GM19035 (cell line): ENCODE measurements around the gene TESK1.
"Not testable (repeated sequence)": the region's sequence is repeated elsewhere in the genome, so short reads cannot be mapped to it uniquely, and the experiment has no call there.

ENCODE experiments used
- ATAC-seq: cut with Tn5 transposase; IDR thresholded peaks from one replicate; pipeline ENCODE4 v1.9.1; 2021; ENCODE audit not compliant: unreplicated experiment

TESK1 gene

DNA sequence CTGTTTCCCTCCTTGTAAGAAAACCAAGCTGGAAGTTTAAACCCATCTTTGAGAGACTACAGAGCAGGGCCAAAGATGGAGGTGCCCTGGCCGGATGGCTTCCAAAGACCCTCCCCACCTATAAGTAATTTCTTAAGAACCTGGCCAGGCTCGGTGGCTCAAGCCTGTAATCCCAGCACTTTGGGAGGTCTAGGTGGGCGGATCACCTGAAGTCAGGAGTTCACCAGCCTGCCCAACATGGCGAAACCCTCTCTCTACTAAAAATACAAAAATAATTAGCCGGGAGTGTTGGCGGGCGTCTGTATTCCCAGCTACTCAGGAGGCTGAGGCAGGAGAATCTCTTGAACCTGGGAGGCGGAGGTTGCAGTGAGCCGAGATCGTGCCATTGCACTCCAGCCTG, 40.7 kb downstream of the TESK1 start:
- ATAC-seq, result not testable (repeated sequence)

DNA sequence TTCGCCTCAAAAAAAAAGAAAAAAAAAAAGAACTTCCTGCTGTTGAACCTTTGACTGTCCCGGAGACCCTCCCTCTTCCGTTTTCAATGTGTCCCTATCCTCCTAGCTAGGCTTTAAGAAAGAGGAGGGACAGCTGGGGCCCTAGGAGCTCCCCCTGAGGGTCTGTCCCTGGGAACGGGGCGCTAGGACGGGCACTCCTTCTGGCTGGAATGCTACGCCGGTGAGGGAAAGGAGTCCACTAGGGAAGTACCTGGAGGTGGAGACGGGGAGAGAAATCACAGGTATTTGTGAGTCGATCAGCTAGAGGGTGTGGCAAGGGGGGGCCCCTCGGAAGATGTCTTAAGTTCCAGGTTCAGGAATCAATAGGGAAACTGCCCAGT, 41.1 kb downstream of the TESK1 start:
- ATAC-seq, result no peak

GRCh38 chr9:35646533-35647265, 41.6 kb downstream of the TESK1 start:
- peak; percentile 84 for ATAC-seq

- no peak for ATAC-seq
Observed at GRCh38 chr9:35649431-35650340, 44.6 kb downstream of the TESK1 start.

- no peak for ATAC-seq
Observed at GRCh38 chr9:35650341-35651158, 45.5 kb downstream of the TESK1 start, which contains the start of gene SIT1. Gene SIT1 (minus strand): TSS chr9:35650931. CDS start chr9:35650853, 78 bp downstream.

DNA sequence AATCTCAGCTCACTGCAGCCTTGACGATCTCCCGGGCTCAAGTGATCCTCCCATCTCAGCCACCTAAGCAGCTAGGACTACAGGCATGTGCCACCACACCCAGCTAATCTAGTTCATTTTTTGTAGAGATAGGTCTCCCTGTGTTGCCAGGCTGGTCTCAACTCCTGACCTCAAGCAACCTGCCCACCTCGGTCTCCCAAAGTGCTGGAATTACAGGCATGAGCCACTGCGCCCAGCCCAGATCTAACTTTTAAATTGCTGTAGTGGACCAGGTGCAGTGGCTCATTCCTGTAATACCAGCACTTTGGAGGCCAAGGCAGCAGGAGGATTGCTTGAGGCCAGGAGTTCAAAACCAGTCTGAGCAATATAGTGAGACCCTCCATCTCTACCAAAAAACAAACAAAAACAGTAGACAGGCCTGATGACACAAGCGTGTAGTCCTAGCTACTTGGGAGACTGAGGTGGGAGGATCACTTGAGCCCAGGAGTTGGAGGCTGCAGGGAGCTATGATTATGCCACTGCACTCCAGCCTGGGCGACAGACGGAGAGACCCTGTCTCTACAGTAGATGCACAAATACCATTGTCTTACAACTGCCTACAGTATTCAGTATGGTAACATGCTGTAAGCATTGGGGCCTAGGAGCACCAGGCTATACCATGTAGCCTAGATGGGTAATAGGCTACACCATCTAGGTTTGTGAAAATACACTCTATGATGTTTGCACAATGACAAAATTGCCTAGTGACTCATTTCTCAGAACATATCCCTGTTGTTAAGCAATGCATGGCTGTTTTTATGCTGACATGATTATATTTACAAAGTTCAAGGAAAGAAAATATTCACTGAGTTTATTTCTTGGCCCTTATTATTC, 47.1 kb downstream of the TESK1 start:
- no peak for ATAC-seq

DNA sequence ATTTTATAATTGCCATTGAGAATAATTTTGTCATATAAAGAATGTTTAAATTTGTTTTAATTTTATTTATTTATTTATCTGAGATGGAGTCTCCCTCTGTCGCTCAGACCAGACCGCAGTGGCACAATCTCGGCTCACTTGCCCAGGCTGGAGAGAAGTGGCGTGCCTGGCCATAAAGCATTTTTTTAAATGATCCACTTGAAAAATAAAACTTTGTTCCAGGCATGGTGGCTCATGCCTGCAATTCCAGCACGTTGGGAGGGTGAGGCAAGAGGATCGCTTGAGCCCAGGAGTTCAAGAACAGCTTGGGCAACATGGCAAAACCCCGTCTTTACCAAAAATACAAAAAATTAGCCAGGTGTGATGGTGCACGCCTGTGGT, 47.8 kb downstream of the TESK1 start:
- no peak for ATAC-seq

GRCh38 chr9:35653611-35654010, 48.5 kb downstream of the TESK1 start:
- ATAC-seq, result no peak

DNA sequence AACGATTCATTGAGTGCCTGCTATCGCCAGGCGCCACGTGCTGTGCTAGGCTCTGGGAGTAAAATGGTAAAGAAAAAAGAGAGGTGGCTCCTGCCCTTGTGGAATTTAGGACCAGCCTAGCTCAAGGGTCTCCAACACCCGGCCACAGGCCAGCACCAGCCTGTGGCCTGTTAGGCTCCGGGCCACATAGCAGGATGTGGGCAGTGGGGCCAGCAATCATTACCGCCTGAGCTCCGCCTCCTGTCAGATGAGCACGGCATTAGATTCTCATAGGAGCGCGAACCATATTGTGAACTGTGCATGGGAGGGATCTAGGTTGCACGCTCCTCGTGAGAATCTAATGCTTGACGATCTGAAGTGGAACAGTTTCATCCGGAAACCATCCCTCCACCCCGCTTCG, 51.3 kb downstream of the TESK1 start:
- ATAC-seq, result no peak

- no peak for ATAC-seq
Observed at GRCh38 chr9:35656831-35657545, 51.9 kb downstream of the TESK1 start.

DNA sequence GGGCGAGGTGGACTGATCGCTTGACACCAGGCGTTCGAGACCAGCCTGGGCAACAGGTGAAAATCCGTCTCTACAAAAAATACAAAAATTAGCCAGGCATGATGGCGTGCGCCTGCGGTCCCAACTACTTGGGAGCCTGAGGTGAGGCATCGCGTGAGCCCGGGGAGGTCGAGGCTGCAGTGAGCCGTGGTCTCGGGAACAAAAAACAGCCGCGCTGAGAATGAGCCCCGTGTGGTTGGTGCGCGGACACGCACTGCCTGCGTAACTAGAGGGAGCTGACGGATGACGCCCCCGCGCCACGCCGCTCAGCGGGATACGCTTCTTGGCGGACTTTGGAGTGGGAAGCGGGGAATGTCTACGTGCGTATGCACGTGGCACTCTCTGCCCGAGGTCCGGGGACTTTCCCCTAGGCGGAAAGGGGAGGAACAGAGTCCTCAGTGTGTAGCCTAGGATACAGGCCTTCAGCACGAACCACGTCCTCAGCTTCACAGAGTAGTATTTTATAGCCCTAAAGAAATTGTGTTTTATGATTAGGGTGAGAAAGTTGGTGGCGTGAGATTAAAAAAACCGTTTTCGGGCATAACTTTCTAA, 52.6 kb downstream of the TESK1 start, which contains the start of gene RMRP:
TSS of gene RMRP (minus strand) at position 474 of the 591 bp plus-strand sequence.
- ATAC-seq, result peak; percentile 91

GRCh38 chr9:35658137-35658967, 53.3 kb downstream of the TESK1 start, which contains the start of gene CCDC107:
Gene CCDC107 (plus strand): TSS chr9:35658292. CDS start chr9:35658380, 88 bp downstream.
- peak; percentile 70 for ATAC-seq

GRCh38 chr9:35658968-35659220, 53.8 kb downstream of the TESK1 start:
- no peak for ATAC-seq

DNA sequence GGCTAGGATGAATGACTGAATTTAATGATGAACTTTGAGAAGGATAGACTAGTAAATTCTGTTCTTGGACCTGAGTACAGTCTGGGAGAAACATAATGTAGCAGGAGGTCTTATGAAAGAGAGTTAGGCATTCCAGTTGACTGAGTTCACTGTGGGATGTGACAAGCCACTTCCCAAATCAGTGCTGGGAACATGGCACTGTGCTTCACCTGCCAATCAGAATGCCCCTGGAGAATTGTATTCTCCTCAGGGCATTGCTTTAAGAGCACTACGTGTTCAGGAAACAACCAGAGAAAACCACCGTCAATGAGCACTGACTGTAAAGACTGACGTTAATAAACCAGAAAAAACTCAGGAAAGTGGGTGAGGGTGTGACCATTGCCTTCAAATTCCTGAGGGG, 54.3 kb downstream of the TESK1 start:
- ATAC-seq, result no peak
